Non-pigmented ciliary epithelial cell (primary cell): ENCODE data around the gene HOXD9.

Source experiments
- DNase-seq: peaks from one replicate; pipeline ENCODE4 v3.0.0-alpha.2; 2010; ENCODE audit warnings: low read depth

HOXD9 gene

GRCh38 chr2:176152350-176153181, 30.0 kb downstream of the HOXD9 start:
- DNase-seq, result no peak

- no peak for DNase-seq
These were observed 32.2 kb downstream of the HOXD9 start for GRCh38 chr2:176154576-176155252.

GRCh38 chr2:176155356-176156044, 33.0 kb downstream of the HOXD9 start:
- no peak for DNase-seq

GRCh38 chr2:176156301-176156806, 33.8 kb downstream of the HOXD9 start:
- DNase-seq, result no peak

- no peak for DNase-seq
These were observed 34.4 kb downstream of the HOXD9 start, which contains the start of gene HOXD3 for GRCh38 chr2:176156807-176157498. Gene HOXD3, plus strand, starts transcription at chr2:176157307. Its CDS starts 11,808 bp downstream, at chr2:176169115.

- no peak for DNase-seq
These were observed 35.1 kb downstream of the HOXD9 start for GRCh38 chr2:176157499-176158185.

- DNase-seq, result no peak
These were observed 35.7 kb downstream of the HOXD9 start for GRCh38 chr2:176158186-176158591.

- no peak for DNase-seq
These were observed 36.5 kb downstream of the HOXD9 start for GRCh38 chr2:176158855-176159662.

- DNase-seq, result no peak
These were observed 37.2 kb downstream of the HOXD9 start for GRCh38 chr2:176159663-176160250.

- DNase-seq, result no peak
These were observed 37.9 kb downstream of the HOXD9 start for GRCh38 chr2:176160251-176160985.

- no peak for DNase-seq
These were observed 38.7 kb downstream of the HOXD9 start for GRCh38 chr2:176160986-176161824.

GRCh38 chr2:176161825-176162626, 39.5 kb downstream of the HOXD9 start:
- DNase-seq, result no peak

- DNase-seq, result no peak
These were observed 40.6 kb downstream of the HOXD9 start for GRCh38 chr2:176162911-176163671.

GRCh38 chr2:176163672-176164056, 41.1 kb downstream of the HOXD9 start:
- no peak for DNase-seq

GRCh38 chr2:176164201-176164600, 41.7 kb downstream of the HOXD9 start:
- no peak for DNase-seq

GRCh38 chr2:176164611-176165369, 42.3 kb downstream of the HOXD9 start:
- DNase-seq, result no peak
